NCI-H1930 (cell line): ENCODE results near the gene MAGEB3.

ENCODE experiments used
- DNase-seq, 2 experiments: peaks; one replicate each; lab custom pipeline; 2025; lab: John Stamatoyannopoulos, UW

MAGEB3 gene

DNA sequence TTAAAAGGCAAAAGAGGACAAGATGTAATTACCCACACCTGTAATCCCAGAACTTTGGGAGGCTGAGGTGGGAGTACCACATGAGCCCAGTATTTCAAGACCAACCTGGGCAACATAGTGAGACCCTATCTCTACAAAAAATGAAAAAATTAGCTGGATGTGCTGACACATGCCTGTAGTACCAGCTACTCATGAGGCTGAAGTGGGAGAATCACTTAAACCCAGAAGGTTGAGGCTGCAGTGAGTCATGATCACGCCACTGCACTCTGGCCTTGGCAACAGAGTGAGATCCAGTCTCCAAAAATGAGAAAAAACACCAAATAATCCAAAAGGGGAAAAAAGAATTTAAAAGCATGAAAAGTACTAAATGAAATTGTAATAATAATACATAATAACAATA lies 47.9 kb downstream of the MAGEB3 start:
- no peak for DNase-seq

DNA sequence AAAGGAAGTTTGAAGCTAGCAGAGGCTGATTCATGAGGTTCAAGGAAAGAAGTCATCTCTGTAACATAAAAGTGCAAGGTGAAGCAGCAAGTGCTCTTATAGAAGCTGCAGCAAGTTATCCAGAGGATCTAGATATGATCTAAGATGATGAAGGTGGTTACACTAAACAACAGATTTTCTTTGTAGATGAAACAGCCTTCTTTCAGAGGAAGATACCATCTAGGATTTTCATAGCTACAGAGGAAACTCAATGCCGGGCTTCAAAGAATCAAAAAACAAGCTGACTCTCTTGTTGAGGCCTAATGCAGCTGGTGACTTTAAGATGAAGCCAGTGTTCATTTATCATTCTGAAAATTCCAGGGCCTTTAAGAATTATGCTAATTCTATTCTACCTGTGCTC lies 50.0 kb downstream of the MAGEB3 start:
- no peak for DNase-seq

DNA sequence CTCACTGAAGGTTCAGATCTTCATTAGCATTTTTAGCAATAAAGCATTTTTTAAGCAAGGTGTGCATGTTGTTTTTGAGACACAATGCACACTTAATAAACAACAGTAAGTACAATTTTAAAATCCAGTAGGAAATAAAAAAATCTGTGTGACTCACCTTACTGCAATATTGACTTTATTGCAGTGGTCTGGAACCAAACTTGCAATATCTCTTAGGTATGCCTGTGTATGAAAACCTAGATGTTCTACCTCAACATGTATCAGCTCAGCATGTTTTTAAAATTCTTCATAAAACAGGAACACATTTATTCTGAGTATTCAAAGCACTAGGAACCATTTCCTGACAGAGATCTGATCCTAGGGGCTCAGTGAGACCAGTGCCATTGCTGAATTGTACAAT lies 52.1 kb downstream of the MAGEB3 start:
- no peak for DNase-seq

DNA sequence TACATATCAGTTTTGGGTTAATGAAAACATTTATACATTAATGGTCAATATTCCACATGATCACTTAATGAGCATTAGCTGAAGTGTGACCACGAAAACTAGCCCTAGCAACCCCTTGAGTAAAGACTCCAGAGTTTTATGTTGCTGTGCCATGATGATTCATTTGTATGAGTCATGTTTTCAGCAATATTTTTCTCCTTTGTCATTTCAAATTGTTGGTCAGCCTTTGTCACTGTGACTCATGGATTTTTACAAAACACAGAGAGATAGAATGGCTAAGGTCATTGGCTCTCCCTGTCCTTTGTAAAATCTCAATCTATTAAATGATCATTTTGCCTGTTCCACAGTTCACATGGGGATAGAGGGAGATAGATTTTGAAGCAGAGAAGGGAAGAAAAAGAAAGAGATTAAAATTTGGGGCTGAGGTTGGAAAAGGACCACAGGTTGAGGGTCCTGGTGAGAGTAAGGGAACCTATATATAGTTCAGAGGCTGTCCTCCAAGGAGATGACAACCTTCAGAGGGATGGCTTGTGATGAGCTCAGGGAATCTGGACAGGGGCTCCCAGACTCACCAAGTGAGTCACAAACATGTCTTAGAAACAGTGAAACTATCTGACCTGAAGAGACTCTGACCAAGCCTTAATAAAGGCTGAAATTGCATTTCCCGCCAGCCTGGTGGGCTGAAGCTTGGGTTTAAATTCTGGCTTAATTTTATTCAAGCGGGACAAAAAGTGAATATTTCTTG lies 53.2 kb downstream of the MAGEB3 start:
- peak in 1 of 2 experiments; percentile 8 for DNase-seq
